Measurements from ENCODE around the gene EXOC4. TPM values are rescaled to one million over a fixed set of nuclear protein-coding genes. Genes with fewer than 3 reads are reported as not detected.

Gene EXOC4
- total and polyA plus RNA-seq, 2 donors (not counting 3 experiments of a cell fraction or from before 2014, with no cell fraction given) = 20.3 to 73.1 TPM

DNA sequence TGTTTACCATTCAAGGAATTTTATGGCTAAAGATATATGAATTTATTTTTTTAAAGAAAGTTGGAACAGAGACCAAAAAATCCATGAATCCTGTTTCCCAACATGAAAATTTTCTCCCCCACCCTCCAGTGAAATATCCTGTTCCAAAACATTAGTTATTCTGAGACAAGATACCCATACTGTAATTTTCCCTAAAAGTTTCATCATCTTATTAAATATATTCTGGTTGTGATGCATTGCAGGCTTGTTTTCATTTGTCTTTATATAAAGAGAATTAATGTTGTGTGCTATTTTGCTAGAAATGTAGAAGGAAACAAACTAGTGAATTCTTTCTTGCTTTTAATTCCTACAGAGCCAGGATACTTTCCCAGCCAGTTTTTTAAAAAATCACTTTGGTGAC lies 106.6 kb downstream of the EXOC4 start:
- ChIA-PET CTCF (interaction anchor here (0.9 kb wide), 1 partner anchor 17 kb away, joined by 3 read pairs; no protein-coding TSS in a partner anchor), POLR2A (no interaction called here)
- Histone ChIP-seq H3K27me3 (ENCODE audit: control insufficient read depth in 2 of 2, insufficient read depth in 2 of 2, low read length in 2 of 2) (no peaks in the 10 kb centered on the region), H3K9ac (replicated peaks; ENCODE audit: extremely low read depth, insufficient read depth, low read length) (no peak overlapping the region), H3K27ac (ENCODE audit: insufficient read depth, low read depth, low read length) (no peak overlapping the region), H3K4me1 (ENCODE audit: control insufficient read depth, extremely low read depth, insufficient read depth, low read length) (peaks cover 15% of the 10 kb centered on the region), H3K4me2 (ENCODE audit: insufficient read depth, low read length) (no peak overlapping the region), H4K20me1 (replicated peaks; ENCODE audit: control insufficient read depth, extremely low read depth, insufficient read depth, low read length) (no peaks in the 10 kb centered on the region), H3K79me2 (ENCODE audit: control insufficient read depth, insufficient read depth, low read length) (no peaks in the 10 kb centered on the region), H2AFZ (ENCODE audit: low read depth, low read length) (no peak overlapping the region), H3K9me1 (replicated peaks; ENCODE audit: control insufficient read depth, extremely low read depth, insufficient read depth, low read length) (no peaks in the 10 kb centered on the region), H3K36me3 (ENCODE audit: control insufficient read depth in 2 of 2, extremely low read depth in 1 of 2, insufficient read depth in 2 of 2, low read length in 2 of 2) (no peaks in the 10 kb centered on the region), H3K4me3 (replicated peaks in 1 of 3; ENCODE audit: insufficient read depth in 1 of 3, low read depth in 1 of 3, low read length in 3 of 3) (no peak overlapping the region), H3K9me3 (replicated peaks; ENCODE audit: control insufficient read depth, insufficient read depth, low read length) (no peaks in the 10 kb centered on the region)
- DNase-seq (ENCODE audit: low read depth, low spot score) (no peak), FAIRE-seq (no peak)
- BruUV-seq (replicated peaks) = no TSS peak
- TF ChIP-seq EZH2 (IDR thresholded peaks at IDR 0.05; ENCODE audit: borderline replicate concordance, low read depth, low read length, severe bottlenecking) = no peak
- TF ChIP-seq JUN (IDR thresholded peaks at IDR 0.05; ENCODE audit: borderline replicate concordance, insufficient read depth, insufficient read length, low read depth) = no peak
- TF ChIP-seq MYC (IDR thresholded peaks at IDR 0.05; ENCODE audit: low read depth, low read length) = no peak
- no peak for TF ChIP-seq FOS (IDR thresholded peaks at IDR 0.05; ENCODE audit: borderline replicate concordance, insufficient read depth, low read length)
- TF ChIP-seq, protein P1, sequence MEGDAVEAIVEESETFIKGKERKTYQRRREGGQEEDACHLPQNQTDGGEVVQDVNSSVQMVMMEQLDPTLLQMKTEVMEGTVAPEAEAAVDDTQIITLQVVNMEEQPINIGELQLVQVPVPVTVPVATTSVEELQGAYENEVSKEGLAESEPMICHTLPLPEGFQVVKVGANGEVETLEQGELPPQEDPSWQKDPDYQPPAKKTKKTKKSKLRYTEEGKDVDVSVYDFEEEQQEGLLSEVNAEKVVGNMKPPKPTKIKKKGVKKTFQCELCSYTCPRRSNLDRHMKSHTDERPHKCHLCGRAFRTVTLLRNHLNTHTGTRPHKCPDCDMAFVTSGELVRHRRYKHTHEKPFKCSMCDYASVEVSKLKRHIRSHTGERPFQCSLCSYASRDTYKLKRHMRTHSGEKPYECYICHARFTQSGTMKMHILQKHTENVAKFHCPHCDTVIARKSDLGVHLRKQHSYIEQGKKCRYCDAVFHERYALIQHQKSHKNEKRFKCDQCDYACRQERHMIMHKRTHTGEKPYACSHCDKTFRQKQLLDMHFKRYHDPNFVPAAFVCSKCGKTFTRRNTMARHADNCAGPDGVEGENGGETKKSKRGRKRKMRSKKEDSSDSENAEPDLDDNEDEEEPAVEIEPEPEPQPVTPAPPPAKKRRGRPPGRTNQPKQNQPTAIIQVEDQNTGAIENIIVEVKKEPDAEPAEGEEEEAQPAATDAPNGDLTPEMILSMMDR (IDR thresholded peaks at IDR 0.05; ENCODE audit: extremely low read depth in 1 of 2, insufficient read depth in 1 of 2, low read depth in 1 of 2, low read length in 2 of 2) = no peak
- intact Hi-C loops (cut with micrococcal nuclease) = no loop called here
- dilution Hi-C loops (cut with MboI; ENCODE audit: extremely low pct_ligation_motif_present, low sequenced_read_pairs) = no loop called here

DNA sequence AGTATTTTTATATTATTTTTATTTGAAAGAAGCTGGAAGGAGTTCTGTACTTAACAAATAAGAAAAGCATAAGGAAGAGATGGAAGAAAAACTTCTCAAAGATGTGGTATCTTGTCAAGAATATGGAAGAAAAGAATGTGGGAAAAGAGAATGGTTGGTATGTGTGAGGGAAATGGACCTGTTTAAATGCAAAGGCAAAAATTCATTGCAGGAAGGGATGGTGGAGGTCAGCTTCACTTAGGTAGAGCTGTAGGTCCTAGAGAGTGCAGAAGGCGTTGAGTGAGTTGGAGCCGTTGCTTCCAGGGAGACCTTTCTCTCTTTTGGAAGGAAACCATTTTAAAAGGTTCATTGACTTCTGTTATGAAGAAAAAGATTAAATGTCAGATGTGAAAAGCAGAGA lies 107.3 kb downstream of the EXOC4 start:
- H3K9me1 ChIP-seq (replicated peaks; ENCODE audit: control insufficient read depth, extremely low read depth, insufficient read depth, low read length) = no peaks in the 10 kb centered on the region
- no peak for TF ChIP-seq MYC (IDR thresholded peaks at IDR 0.05; ENCODE audit: low read depth, low read length)
- no peak for TF ChIP-seq POLR2A (IDR thresholded peaks at IDR 0.05; ENCODE audit: low read depth, low read length)
- TF ChIP-seq, protein P2, sequence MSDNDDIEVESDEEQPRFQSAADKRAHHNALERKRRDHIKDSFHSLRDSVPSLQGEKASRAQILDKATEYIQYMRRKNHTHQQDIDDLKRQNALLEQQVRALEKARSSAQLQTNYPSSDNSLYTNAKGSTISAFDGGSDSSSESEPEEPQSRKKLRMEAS (IDR thresholded peaks at IDR 0.05; ENCODE audit: insufficient read depth, insufficient read length) = no peak
- TF ChIP-seq GATA2 (IDR thresholded peaks at IDR 0.05; ENCODE audit: insufficient read depth, insufficient read length, low read depth, low read length) = no peak
- TF ChIP-seq EZH2 (IDR thresholded peaks at IDR 0.05; ENCODE audit: borderline replicate concordance, low read depth, low read length, severe bottlenecking) = no peak
- TF ChIP-seq JUN (IDR thresholded peaks at IDR 0.05; ENCODE audit: borderline replicate concordance, insufficient read depth, insufficient read length, low read depth) = no peak
- TF ChIP-seq, protein P1 (IDR thresholded peaks at IDR 0.05; ENCODE audit: extremely low read depth in 1 of 2, insufficient read depth in 1 of 2, low read depth in 1 of 2, low read length in 2 of 2) = no peak
- no peak for TF ChIP-seq POLR2AphosphoS5 (IDR thresholded peaks at IDR 0.05; ENCODE audit: insufficient read depth, low read depth, low read length)
- TF ChIP-seq FOS (IDR thresholded peaks at IDR 0.05; ENCODE audit: borderline replicate concordance, insufficient read depth, low read length) = no peak
- no peaks in the 10 kb centered on the region for H4K20me1 ChIP-seq (replicated peaks; ENCODE audit: control insufficient read depth, extremely low read depth, insufficient read depth, low read length)
- no peaks in the 10 kb centered on the region for H3K36me3 ChIP-seq (ENCODE audit: control insufficient read depth in 2 of 2, extremely low read depth in 1 of 2, insufficient read depth in 2 of 2, low read length in 2 of 2)
- BruUV-seq (replicated peaks) = no TSS peak
- H3K4me2 ChIP-seq (ENCODE audit: insufficient read depth, low read length) = no peak overlapping the region
- H3K9me3 ChIP-seq (replicated peaks; ENCODE audit: control insufficient read depth, insufficient read depth, low read length) = no peaks in the 10 kb centered on the region
- peaks cover 15% of the 10 kb centered on the region for H3K4me1 ChIP-seq (ENCODE audit: control insufficient read depth, extremely low read depth, insufficient read depth, low read length)
- no peak overlapping the region for H3K4me3 ChIP-seq (replicated peaks in 1 of 3; ENCODE audit: insufficient read depth in 1 of 3, low read depth in 1 of 3, low read length in 3 of 3)
- no peak overlapping the region for H3K27ac ChIP-seq (ENCODE audit: insufficient read depth, low read depth, low read length)
- intact Hi-C loops (cut with micrococcal nuclease) = loop anchor here (10.0 kb wide), 1 partner anchor 655 kb away; no protein-coding TSS in a partner anchor
- dilution Hi-C loops (cut with MboI; ENCODE audit: extremely low pct_ligation_motif_present, low sequenced_read_pairs) = no loop called here
- no peak overlapping the region for H3K9ac ChIP-seq (replicated peaks; ENCODE audit: extremely low read depth, insufficient read depth, low read length)
- ChIA-PET POLR2A (no interaction called here), CTCF (interaction anchor here (0.9 kb wide), 1 partner anchor 16 kb away, joined by 3 read pairs; no protein-coding TSS in a partner anchor)
- H3K79me2 ChIP-seq (ENCODE audit: control insufficient read depth, insufficient read depth, low read length) = no peaks in the 10 kb centered on the region
- no peak overlapping the region for H2AFZ ChIP-seq (ENCODE audit: low read depth, low read length)
- FAIRE-seq = no peak
- H3K27me3 ChIP-seq (ENCODE audit: control insufficient read depth in 2 of 2, insufficient read depth in 2 of 2, low read length in 2 of 2) = no peaks in the 10 kb centered on the region
- no peak for DNase-seq (ENCODE audit: low read depth, low spot score)
